Pancreas (tissue), 10 donors: ENCODE data around the gene LILRB3. TPM values are rescaled to one million over a fixed set of nuclear protein-coding genes. Genes with fewer than 3 reads are reported as not detected.

Experiments
- ATAC-seq, 4 donors: fragments of 200-7000 bp; cut with Tn5 transposase; one replicate each; pipeline versions ENCODE4 v1.8.0 to v1.9.1; 2020; ENCODE audit warnings: mild to moderate bottlenecking in 4 of 4, moderate library complexity in 4 of 4
- DNase-seq, 6 donors: peaks; one replicate each; pipeline ENCODE4 v3.0.0-alpha.2; 2020
- FAIRE-seq: peaks from 2 replicates; lab custom pipeline; 2012; peaks lifted over from hg19 to GRCh38; lab: Jason Lieb, UNC
- H3K27ac ChIP-seq, 4 donors: fragments of 200-600 bp; sonication (generic); 1 replicate in 3 of 4; 2 replicates in 1 of 4; pipeline versions ENCODE4 v1.5.0 to v1.8.0; 2020
- H3K27me3 ChIP-seq, 4 donors: fragments of 200-600 bp; one replicate each; pipeline ENCODE4 v1.8.0; 2021
- H3K36me3 ChIP-seq, 3 donors: fragments of 200-600 bp; sonication (generic) in 1 of 3; one replicate each; pipeline versions ENCODE4 v1.5.0 to v1.8.0; 2020 to 2021
- H3K4me1 ChIP-seq, 3 donors: fragments of 200-600 bp; one replicate each; pipeline ENCODE4 v1.8.0; 2021
- H3K4me3 ChIP-seq, 4 donors: fragments of 200-600 bp; sonication (generic) in 2 of 4; one replicate each; pipeline versions ENCODE4 v1.5.0 to v1.8.0; 2020 to 2021
- H3K9me3 ChIP-seq, 4 donors: fragments of 200-600 bp; one replicate each; pipeline ENCODE4 v1.8.0; 2021
- CTCF ChIP-seq, 4 donors: fragments of 200-600 bp; sonication (generic) in 3 of 4; IDR thresholded peaks; one replicate each; pipeline versions ENCODE4 v1.5.0 to v1.8.0; 2021; ENCODE audit warnings: antibody characterized with exemption in 4 of 4
- WGBS, 2 donors: extraction: QIAGEN DNeasy Blood & Tissue Kit; methylation state at CpG; one replicate each; pipeline ENCODE4 v1.1.7; 2013; 5-methylcytosine and 5-hydroxymethylcytosine counted together
- intact Hi-C, 3 donors: fragments of 100-400 bp; cut with DNase I; formaldehyde crosslinking; loops; one replicate each; pipeline versions ENCODE4 v1.11.1 to v1.14.2; 2022
- polyA plus RNA-seq, 2 donors: library from polyadenylated mRNA; stranded (reverse); fragments of 200-250 nt; gene quantifications; one replicate each; pipeline ENCODE4 v1.2.3, GENCODE V29; 2013
- total RNA-seq, 6 donors: library from RNA; stranded (reverse); fragmentation: NEBNext Ultra II Directional in 4 of 6; extraction: Animal tissue kit (Norgen Biotek cat#: 25700) in 4 of 6; gene quantifications; one replicate each; pipeline versions ENCODE4 v1.2.1 to v1.2.4, GENCODE V29; 2021 to 2023
- donor health status: healthy with polysubstance abuse.
- donor health status: DM: no; HTN: no; CAD: no; lungs with moderate emphysema.
- donor health status: DM: no; HTN: no; CAD: no.
- donor health status: control.
- donor health status: control.
- donor health status: Bipolar disorder and iron deficiency.
- donor health status: DM: yes; HTN: yes; CAD: no.
- donor health status: DM: no; HTN: no; CAD: no.
- donor health status: DM: no; HTN: no; CAD: no.
- donor health status: DM: yes; HTN: yes; CAD: no.

LILRB3 gene
- total and polyA plus RNA-seq, 8 donors = 0.47 to 5.6 (median 1.8) TPM

GRCh38 chr19:54204767-54205468 lies 17.9 kb downstream of the LILRB3 start:
- FAIRE-seq (no peak), DNase-seq (no peak), ATAC-seq (no peak)
- Histone ChIP-seq H3K36me3 (peaks cover 7 to 44% (median 38%) of the 10 kb centered on the region in 3 donors), H3K9me3 (no peaks in the 10 kb centered on the region), H3K4me1 (peaks cover 27 to 82% (median 61%) of the 10 kb centered on the region in 3 donors), H3K27ac (peak overlapping the region in 3 of 4 donors; percentile 4 to 94 (median 9)), H3K27me3 (no peaks in the 10 kb centered on the region), H3K4me3 (peak overlapping the region in 1 of 4 donors; percentile 87)
- WGBS, 2 donors = 80 to 83% methylated on average over 4 of the region's 4 CpGs
- TF ChIP-seq CTCF (IDR thresholded peaks at IDR 0.05) = no peak
- intact Hi-C loops = no loop called here

GRCh38 chr19:54203151-54203611 lies 19.6 kb downstream of the LILRB3 start:
- peak overlapping the region in 3 of 4 donors; percentile 9 to 87 (median 56) for H3K4me3 ChIP-seq
- intact Hi-C loops = no loop called here

DNA sequence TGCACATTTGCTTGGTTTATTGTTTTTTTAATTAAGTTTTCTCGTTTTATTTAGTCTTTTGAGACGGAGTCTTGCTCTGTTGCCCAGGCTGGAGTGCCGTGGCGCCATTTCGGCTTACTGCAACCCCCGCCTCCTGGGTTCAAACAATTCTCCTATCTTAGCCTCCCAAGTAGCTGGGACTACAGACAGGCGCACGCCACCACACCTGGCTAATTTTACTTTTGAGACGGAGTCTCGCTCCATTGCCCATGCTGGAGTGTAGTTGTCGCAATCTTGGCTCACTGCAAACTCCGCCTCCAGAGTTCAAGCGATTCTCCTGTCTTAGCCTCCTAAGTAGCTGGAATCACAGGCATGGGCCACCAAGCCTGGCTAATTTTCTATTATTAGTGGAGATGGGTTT lies 20.8 kb downstream of the LILRB3 start:
- ATAC-seq (no peak), DNase-seq (peak in 1 of 6 donors; percentile 45), FAIRE-seq (no peak)
- intact Hi-C loops = no loop called here
- H3K9me3 ChIP-seq = no peaks in the 10 kb centered on the region
- H3K36me3 ChIP-seq = peaks cover 5 to 33% (median 26%) of the 10 kb centered on the region in 3 donors
- 41 to 67% methylated on average over 13 of the region's 13 CpGs for WGBS, 2 donors
- peaks cover 18 to 53% (median 37%) of the 10 kb centered on the region in 3 donors for H3K4me1 ChIP-seq
- TF ChIP-seq CTCF (IDR thresholded peaks at IDR 0.05) = no peak
- no peaks in the 10 kb centered on the region for H3K27me3 ChIP-seq
- H3K4me3 ChIP-seq = peak overlapping the region; percentile 55 to 87 (median 62)
- peak overlapping the region in 2 of 4 donors; percentile 93 to 97 for H3K27ac ChIP-seq

More at GRCh38 chr19:54203151-54203611, 19.6 kb downstream of the LILRB3 start:
- TF ChIP-seq CTCF (IDR thresholded peaks at IDR 0.05) = no peak
- FAIRE-seq = no peak
- peak overlapping the region in 2 of 4 donors; percentile 93 to 97 for H3K27ac ChIP-seq
- no peaks in the 10 kb centered on the region for H3K9me3 ChIP-seq
- peak in 4 of 6 donors; percentile 57 to 71 (median 62) for DNase-seq
- H3K27me3 ChIP-seq = no peaks in the 10 kb centered on the region
- ATAC-seq = peak in 3 of 4 donors; percentile 19 to 25 (median 24)
- 9 to 14% methylated on average over 9 of the region's 9 CpGs for WGBS, 2 donors
- H3K4me1 ChIP-seq = peaks cover 18 to 65% (median 44%) of the 10 kb centered on the region in 3 donors
- peaks cover 7 to 43% (median 38%) of the 10 kb centered on the region in 3 donors for H3K36me3 ChIP-seq

DNA sequence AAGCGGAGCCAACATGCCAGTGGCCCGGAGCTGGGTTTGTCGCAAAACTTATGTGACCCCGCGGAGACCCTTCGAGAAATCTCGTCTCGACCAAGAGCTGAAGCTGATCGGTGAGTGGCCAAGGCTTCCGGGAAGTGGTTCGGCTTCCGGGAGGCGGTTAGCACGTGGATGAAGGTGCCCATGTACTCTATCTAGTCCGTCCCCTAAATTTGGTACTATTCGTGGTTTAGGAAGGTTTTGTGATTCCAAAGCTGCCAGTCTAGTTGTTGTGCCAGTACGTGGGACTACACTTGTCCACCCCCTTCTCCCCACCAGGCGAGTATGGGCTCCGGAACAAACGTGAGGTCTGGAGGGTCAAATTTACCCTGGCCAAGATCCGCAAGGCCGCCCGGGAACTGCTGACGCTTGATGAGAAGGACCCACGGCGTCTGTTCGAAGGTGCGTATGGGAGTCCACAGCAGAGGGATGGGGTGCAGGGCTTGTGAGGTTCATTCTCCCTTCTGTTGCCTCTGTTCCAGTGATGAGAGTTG lies 21.6 kb downstream of the LILRB3 start:
- 1% methylated on average over 28 of the region's 28 CpGs for WGBS, 2 donors
- peak overlapping the region; percentile 82 to 97 (median 89) for H3K27ac ChIP-seq
- TF ChIP-seq CTCF (IDR thresholded peaks at IDR 0.05) = no peak
- FAIRE-seq = no peak
- H3K4me1 ChIP-seq = peaks cover 18 to 45% (median 37%) of the 10 kb centered on the region in 3 donors
- no peaks in the 10 kb centered on the region for H3K27me3 ChIP-seq
- no peaks in the 10 kb centered on the region for H3K9me3 ChIP-seq
- intact Hi-C loops = no loop called here
- ATAC-seq = peak in 3 of 4 donors; percentile 0
- peak overlapping the region; percentile 55 to 87 (median 62) for H3K4me3 ChIP-seq
- H3K36me3 ChIP-seq = peaks cover 4 to 25% (median 19%) of the 10 kb centered on the region in 3 donors
- peak in 1 of 6 donors; percentile 51 for DNase-seq
